Lung microvascular endothelial cell (primary cell): Measurements from ENCODE around the gene FCHSD2. TPM values are rescaled to one million over a fixed set of nuclear protein-coding genes. Genes with fewer than 3 reads are reported as not detected.

ENCODE experiments used
- DNase-seq, 2 donors: peaks; one replicate each; pipeline versions ENCODE4 v3.0.0 to v3.0.0-alpha.2; 2010; ENCODE audit warnings: low read depth in 2 of 2
- total RNA-seq: library from RNA; depleted of rRNA; stranded (reverse); fragments of >200 nt; gene quantifications from 2 replicates; pipeline ENCODE4 v1.2.1, GENCODE V29; 2014

FCHSD2 gene
- total RNA-seq, 1 donor from 2014 or later: 15.9 TPM

GRCh38 chr11:72824811-72825505, 317.2 kb downstream of the FCHSD2 start:
- no peak for DNase-seq

DNA sequence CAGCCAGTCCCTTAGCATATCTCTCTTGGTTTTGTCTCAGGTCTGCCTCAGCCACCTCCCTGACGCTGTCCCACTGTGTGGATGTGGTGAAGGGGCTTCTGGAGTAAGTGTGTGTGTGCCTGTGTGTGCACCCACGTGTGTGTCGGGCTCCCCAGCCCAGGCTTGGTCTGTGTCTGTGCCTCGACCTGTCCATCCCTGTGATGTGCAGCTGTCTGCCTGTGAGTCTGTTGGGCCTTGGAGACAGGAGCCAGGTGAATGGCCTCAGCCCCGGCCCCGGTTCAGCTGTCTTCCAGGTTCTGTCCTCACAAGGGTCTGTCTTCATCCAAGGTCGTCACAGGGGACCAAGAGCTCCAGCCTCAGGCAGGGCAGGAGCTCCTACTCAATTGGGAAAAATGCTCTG, 318.1 kb downstream of the FCHSD2 start:
- no peak for DNase-seq

- DNase-seq: no peak
Measured at GRCh38 chr11:72823105-72823804, 318.9 kb downstream of the FCHSD2 start.

DNA sequence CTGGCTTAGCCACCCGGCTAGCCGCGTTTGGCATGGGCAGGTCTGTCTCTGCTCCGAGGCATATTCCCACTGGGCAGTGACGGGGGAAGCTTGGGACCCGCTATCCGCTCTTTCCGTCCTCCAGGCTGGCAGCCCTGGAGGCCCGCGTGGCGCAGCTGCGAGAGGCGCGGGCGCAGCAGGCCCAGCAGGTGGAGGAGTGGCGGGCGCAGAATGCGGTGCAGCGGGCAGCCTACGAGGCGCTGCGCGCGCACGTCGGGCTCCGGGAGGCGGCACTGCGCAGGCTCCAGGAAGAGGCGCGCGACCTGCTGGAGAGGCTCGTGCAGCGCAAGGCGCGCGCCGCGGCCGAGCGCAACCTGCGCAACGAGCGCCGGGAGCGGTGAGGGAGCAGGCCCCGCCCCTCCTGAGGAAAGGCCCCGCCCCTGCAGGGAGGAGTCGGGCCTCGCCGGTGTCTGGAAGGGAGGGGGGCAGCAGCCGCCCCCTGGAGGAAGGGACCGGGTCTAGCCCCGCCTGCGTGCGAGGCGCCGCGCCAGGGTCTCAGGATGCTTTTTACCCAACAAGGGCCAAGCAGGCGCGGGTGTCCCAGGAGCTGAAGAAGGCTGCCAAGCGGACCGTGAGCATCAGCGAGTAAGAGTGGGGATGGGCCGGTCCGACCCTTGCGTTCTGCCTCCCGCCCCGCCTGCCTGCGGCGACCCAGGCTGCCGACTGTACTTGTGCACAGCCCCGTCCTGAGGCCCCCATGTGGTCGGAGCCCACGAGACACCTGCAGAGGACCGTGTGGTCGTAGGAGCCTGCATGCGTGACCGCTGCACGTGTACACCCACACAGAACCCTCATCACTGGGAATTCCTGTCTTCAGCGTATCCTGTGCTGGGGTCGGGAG, 320.0 kb downstream of the FCHSD2 start:
- peak; percentile 91 to 94 for DNase-seq

DNA sequence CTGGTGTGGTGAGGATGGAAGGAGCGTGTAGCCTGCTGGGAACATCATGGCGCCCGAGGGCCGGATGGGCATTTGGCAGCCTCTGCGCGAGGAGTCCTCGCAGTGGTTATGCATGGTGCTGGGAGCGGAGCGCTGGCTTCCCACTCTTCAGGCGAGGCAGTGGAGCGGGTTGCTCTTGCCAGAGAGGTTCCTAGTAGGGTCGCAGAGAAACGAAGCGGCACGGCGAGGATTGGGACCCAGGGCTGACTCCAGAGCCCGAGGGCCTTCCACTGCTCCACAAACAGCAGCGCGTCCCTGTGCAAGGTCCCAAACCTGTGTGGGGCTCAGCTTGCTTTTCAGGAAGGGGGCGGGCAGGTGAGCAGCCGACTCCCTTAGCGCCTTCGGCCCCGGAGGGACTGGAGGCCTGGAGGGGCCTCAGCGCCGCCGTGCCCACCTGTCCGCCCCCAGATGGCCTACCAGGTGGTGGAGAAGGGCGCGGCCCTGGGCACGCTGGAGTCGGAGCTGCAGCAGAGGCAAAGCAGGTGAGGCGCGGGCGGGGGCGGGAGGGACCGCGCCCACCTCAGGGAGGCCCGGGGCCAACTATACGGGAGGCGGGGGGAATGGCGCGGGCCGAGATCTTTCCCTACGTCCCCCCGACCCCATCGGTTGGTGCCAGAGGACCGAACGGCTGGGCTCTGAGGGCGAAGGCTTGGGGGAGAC, 320.7 kb downstream of the FCHSD2 start:
- no peak for DNase-seq

- no peak for DNase-seq
Measured at GRCh38 chr11:72820439-72821139, 321.5 kb downstream of the FCHSD2 start.

GRCh38 chr11:72818971-72819370, 323.1 kb downstream of the FCHSD2 start:
- no peak for DNase-seq

DNA sequence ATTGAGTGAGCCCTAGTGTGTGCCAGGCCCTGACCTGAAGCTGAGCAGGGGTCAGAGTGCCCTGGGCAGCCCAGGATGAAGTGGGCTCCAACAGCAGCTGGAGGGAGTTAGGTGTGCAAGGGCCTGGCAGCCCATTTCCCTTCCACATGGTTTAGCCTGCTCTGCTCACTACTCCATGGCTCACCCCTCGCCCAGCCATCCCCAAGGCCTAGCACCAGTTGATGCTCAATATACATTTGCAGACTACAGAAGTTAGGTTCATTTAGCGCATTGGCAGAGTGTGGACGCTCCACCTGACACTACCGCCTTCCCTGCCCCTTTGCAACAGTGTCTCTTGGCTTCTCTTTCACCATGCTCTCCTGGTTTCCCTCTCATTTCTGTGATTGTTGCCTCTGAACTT, 324.2 kb downstream of the FCHSD2 start:
- no peak for DNase-seq

- no peak for DNase-seq
Measured at GRCh38 chr11:72816404-72816990, 325.6 kb downstream of the FCHSD2 start.

DNA sequence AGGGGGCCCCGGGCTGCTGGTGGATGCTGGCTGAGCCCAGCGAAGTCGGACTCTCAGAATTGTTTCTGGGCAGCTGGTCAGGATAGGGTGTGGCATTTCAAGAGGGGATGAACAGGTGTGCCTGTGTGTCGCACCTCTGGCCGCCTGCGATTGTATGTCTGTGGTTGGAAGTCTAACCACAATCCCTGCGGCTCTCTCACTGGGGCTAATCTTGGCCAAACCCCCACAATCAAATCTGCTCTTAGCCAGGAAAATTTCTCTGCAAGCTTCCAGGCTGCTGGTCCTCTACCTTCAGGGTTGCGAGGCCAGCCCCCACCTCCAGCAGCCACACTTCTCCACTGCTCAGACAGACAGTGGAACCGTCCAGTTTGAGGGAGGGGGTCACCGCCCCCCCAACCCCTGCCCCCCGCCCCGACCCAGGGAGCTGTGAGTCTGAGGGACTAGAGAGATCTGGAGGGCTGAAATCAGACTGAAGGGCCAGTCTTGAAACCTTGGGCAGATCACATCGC, 327.0 kb downstream of the FCHSD2 start:
- DNase-seq: no peak

DNA sequence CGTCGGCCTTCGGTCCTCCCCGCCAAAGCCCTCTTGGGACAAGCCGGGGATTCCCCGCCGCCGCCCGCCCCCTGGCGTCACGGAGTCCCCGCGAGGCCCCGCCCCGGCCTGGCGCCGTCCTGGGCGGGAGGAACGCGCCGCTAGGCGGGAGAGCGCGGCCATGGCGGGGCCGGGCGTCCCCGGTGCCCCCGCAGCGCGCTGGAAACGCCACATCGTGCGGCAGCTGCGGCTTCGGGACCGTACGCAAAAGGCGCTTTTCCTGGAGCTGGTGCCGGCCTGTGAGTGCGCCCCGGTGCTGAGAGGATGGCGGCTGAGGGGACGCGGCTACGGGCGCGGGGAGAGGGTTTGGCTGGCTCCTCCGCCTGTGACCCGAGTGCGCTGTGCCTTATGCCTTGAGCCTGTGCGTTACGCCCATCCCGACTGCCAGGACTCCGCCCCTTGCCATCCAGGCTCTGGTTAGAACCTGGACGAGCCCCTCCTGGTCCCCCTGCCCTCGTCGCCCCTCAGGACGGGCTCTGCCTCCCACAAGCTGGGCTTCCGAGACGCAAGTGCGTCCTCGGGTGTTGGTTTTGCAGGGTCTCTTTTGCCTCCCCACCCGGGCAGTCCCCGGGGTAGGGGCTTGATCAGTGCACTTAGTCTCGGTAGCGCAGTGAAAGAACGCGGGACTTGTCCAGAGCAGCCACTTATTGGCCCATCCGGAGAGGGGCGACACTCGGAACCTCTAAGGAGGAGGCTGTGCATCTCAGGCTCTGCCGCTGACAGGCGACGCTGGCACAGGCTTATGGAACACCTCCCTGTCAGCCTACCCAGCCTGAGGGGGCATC, 327.6 kb downstream of the FCHSD2 start, which contains the start of gene ATG16L2:
ATG16L2 (plus strand) TSS at position 126 of the 824 bp plus-strand sequence; CDS start at position 161, 35 bp downstream.
- peak; percentile 90 to 91 for DNase-seq

DNA sequence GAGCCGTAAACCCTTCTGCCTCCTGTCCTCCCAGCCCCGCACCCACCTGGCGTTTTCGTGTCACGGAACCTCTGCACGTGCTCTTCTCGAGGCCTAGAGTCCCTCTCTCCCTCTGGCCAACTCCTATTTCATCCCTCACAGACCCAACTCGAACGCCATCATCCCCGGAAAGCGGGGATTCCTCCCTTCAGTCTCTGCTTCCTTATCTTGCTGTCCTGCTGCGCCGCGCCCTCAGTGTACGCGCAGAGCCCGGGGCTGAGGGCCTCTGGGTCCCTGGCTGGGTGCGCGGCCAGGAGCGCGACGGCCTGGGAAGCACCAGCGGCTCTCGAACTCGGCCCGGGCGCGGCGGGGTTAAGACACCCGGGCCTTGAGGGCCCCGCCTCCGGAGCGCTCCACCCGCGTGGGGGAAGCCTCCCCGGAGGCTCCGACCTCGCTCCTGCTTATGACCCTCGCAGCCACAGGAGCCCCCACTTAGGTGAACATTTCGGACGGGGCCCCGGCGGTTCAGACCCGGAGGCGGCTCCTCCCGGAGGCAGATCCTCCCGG, 328.3 kb downstream of the FCHSD2 start:
- peak in 1 of 2 donors; percentile 83 for DNase-seq

DNA sequence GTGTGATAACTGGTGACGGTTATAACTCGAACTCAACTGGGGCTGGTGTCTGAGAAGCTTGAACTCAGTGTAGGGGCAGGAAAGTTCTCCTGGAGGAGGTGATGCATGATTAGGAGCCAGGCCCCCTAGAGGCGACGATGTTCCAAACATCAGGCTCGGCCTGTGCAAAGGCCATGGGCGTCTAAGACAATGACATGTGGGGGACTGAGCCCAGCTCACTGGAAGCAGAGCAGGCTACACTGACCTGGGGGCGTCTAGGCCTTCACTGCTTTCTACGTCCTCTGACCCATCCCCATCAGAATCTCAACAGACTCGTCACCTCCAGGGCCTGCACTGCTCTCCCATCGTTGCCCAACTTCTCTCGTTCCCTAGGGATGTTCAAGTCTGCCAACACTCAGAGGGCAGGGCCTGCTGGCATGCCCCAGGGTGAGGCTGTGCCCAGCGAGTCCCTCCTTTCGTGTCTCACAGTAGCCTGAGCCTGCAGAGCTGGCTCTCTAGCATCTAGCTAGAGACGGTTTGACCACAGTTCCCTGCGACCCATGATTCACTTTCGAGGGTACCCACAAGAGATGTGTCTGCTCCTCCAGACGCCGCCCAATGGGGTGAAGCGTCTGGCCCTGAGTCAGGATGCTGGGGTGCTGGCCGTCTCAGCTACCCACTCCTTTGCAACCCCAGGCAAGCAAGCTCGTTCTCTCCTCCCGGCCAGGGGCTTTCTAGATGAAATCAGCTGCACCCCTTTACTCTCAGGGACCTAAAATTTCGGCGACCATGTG, 329.0 kb downstream of the FCHSD2 start:
- peak; percentile 51 to 75 for DNase-seq

- peak in 1 of 2 donors; percentile 39 for DNase-seq
Measured at GRCh38 chr11:72812604-72812966, 329.5 kb downstream of the FCHSD2 start.

GRCh38 chr11:72811686-72812085, 330.4 kb downstream of the FCHSD2 start:
- peak in 1 of 2 donors; percentile 1 for DNase-seq

DNA sequence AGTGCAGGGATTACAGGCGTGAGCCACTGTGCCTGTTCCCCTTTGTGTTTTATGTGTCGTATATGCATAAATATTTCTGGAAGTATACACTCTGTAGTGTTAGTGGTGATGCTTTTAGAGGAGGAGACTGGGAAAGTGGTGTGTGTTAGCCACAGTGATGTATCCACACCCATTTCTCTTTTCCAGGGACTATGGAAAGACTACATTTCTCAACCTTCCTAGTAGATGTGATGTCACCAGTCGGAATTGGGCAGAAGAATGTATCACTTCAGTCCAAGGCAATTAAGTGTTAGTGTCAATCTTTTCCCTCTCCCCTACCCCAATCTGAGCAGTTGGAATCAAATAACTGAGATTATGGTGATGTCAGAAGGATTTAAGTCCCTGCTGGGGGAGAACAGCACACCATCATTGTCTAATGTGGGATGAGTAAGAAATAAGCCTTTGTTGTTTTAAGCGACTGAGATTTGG, 333.8 kb downstream of the FCHSD2 start:
- no peak for DNase-seq

DNA sequence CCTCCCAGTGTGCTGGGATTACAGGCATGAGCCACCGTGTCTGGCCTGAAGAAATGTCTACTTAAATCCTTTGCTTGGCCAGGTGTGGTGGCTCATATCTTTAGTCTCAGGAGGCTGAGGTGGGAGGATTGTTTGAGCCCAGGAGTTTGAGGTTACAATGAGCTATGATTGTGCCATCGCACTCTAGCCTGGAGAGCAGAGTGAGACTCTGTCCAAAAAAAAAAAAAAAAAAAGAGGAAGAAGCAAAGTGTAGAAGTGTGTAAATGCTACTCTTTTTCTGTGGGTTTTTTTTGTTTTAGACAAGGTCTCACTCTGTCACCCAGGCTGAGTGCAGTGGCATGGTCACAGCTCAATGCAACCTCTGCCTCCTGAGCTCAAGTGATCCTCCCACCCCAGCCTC, 334.3 kb downstream of the FCHSD2 start:
- DNase-seq: no peak
